Activated naive CD4-positive, alpha-beta T cell treated with Interleukin-2 at 50 U/mL for 16 hours (primary cell): Measurements from ENCODE around the gene SHOC2.

Experiments
- DNase-seq: peaks from one replicate; pipeline ENCODE4 v3.0.0-alpha.2; 2020

SHOC2 gene

GRCh38 chr10:110947061-110947595, 27.7 kb downstream of the SHOC2 start:
- no peak for DNase-seq

GRCh38 chr10:110951381-110951780, 32.0 kb downstream of the SHOC2 start:
- DNase-seq: no peak

DNA sequence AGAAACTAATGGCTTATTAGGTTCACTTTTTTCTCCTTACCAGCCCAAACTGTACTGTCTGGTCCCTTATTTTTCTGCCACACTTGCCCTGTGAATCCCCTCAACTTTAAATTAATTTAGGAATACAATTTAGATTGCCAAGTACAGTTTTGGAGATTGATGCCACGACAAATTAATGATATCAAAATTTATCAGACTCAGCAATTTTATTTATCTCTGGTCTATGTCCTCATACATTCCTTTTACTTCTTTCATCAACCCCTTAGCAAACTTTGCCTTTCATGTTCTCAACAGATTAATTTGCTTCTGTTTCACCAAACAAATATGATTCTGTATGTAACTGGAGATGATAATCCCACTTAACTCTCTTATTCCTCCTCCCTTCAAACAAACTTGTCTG, 38.2 kb downstream of the SHOC2 start:
- no peak for DNase-seq

GRCh38 chr10:110959379-110960332, 40.3 kb downstream of the SHOC2 start:
- DNase-seq: no peak

GRCh38 chr10:110960333-110960712, 40.9 kb downstream of the SHOC2 start:
- no peak for DNase-seq

DNA sequence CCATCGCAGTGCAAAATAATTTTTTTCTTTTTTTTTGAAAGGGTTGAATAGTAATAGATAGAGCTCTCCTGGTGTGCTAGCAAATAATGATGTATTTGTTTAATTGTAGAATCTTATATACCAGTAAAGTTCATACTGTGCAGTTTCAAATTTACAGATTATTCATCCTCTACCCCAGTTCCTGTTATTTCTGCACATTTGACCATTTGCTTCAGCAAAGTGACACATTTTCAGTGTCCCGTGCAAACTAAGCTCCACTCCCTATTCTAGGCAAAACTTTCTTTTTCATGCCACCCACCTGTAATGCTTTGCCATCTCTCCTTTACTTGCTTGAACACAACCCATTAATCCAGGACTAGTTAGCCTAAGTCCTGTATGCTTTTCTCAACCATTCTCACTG, 43.0 kb downstream of the SHOC2 start:
- no peak for DNase-seq

DNA sequence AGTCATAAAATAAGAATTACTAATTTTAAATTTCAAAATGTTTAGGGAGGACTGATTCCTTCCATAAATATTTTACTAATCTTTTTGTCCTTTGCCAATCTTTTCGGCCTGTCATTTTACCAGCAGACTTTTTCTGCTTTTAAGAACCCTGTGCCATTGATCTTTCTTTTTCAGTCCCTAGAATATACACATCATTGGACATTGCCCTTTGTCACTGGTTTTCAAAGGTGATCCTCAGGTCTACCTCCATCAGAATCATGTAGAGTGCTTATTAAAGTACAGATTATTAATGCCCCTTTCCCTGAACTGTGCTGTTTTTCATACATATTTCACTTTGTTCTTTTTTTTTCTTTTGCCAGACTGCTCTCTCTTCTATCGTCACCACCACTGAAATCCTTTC, 43.8 kb downstream of the SHOC2 start:
- no peak for DNase-seq

DNA sequence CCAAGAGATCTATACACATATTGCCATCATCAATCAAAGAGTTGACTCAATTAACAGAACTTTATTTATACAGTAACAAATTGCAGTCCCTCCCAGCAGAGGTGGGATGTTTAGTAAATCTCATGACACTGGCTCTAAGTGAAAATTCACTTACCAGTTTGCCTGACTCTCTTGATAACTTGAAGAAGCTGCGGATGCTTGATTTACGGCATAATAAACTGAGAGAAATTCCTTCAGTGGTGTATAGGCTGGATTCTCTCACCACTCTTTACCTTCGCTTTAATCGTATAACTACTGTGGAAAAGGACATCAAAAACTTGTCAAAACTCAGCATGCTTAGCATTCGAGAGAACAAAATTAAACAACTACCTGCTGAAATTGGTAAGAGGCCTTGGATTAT, 45.3 kb downstream of the SHOC2 start:
- DNase-seq: no peak

- no peak for DNase-seq
These were observed 45.8 kb downstream of the SHOC2 start for GRCh38 chr10:110965216-110965615.

DNA sequence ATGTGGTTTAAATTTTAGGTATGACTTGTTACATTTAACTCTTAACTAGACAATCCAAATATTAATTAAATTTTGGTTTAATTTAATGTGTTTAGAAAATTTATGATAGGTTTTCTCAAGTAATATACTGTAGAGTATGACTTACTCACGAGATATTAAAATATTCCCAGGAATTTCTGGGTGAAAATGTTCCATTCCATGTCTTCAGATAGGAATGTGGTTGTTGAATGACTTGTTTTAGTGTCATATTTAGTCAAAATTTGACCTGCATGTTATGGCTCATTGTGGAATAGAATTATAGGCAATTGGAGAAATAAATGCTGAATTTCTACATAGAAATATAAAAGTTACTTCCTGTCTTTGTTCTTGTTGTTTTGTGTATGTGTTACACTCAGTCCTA, 46.7 kb downstream of the SHOC2 start:
- DNase-seq: no peak

- no peak for DNase-seq
These were observed 47.7 kb downstream of the SHOC2 start for GRCh38 chr10:110967009-110967630.

- no peak for DNase-seq
These were observed 48.2 kb downstream of the SHOC2 start for GRCh38 chr10:110967645-110968044.

- DNase-seq: no peak
These were observed 49.8 kb downstream of the SHOC2 start for GRCh38 chr10:110969183-110969582.

DNA sequence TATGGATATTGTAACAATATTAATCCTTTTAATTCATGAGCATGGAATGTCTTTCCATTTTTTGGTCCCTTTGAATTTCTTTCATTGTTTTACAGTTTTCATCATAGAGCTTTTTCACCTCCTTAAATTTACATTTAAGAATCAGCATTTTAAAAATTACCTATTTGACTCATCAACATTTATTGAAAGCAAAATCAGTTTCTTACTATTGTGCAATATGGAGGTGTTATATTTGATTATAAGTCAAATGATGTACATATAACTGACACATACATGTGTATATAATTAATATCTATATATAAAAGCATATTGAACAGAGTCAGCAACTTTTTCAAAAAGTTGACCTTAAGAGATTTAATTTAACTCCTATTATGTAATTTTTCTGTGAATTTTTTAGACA, 52.2 kb downstream of the SHOC2 start:
- no peak for DNase-seq

GRCh38 chr10:110972231-110973134, 53.1 kb downstream of the SHOC2 start:
- DNase-seq: no peak

- no peak for DNase-seq
These were observed 54.0 kb downstream of the SHOC2 start for GRCh38 chr10:110973400-110973799.

DNA sequence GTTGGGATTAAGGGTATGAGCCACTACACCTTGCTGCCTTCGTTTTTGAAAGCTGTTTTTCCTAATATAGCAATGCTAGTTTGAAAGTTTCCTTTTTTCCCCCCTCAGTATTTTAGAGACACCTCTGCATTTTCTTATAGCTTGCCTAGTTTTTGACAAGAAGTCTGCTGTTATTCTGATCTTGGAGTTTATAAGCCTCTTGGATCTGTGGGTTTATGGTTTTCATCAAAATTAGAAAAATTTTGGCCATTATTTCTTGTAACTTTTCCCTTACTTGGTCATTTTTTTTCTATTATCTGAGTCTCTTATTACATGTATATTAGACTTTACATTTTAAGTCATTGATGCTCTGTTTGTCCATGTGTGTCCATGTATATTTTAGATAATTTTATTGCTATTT, 57.2 kb downstream of the SHOC2 start:
- DNase-seq: no peak

DNA sequence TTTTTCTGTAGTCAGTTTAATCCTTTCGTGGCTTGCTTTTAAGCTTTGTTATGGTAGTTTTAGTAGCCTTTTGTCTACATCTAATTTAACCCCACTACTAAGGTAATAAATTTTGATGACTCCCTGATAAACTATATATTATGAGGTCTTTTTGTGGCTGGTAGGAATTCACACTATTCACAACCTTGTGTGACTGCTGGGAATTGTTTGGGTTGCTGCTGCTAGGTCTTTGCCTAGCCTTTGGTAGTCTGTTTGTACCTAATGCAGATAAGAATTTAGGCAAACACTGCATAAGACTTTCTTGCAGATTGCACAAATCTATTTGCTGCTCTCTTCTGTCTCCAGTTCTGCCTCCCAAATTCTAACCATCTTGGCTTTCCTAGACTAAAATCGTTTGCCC, 58.3 kb downstream of the SHOC2 start:
- no peak for DNase-seq

- no peak for DNase-seq
These were observed 58.8 kb downstream of the SHOC2 start for GRCh38 chr10:110978204-110978603.

- no peak for DNase-seq
These were observed 60.2 kb downstream of the SHOC2 start for GRCh38 chr10:110979611-110980010.

- DNase-seq: no peak
These were observed 61.4 kb downstream of the SHOC2 start for GRCh38 chr10:110980807-110981206.

DNA sequence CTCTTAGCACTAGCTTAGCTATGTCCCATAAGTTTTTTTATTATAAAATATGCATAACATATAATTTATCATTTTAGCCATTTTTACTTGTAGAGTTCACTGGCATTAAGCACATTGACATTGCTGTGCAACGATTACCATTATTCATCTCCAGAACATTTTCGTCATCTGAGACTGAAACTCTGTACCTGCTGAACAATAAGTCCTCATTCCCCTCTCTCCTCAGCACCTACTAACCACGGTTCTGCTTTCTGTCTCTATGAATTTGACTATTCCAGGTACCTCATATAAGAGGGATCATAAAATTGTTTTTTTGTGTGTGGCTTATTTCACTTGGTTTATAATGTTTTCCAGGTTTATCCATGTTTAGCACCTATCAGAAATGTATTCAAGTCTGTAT, 64.1 kb downstream of the SHOC2 start:
- no peak for DNase-seq
